Measurements from ENCODE around the gene CORO1C. TPM values are rescaled to one million over a fixed set of nuclear protein-coding genes. Genes with fewer than 3 reads are reported as not detected.
"Not testable (repeated sequence)": the region's sequence is repeated elsewhere in the genome, so short reads cannot be mapped to it uniquely, and the experiment has no call there.

Gene CORO1C
- 10 to 100 TPM; 38.5 to 41.3 TPM for total RNA-seq

GRCh38 chr12:108731105-108731865, at the start of gene CORO1C:
Gene CORO1C, minus strand, starts transcription at chr12:108731518. Its CDS starts 30,200 bp downstream, at chr12:108701318.
- DNase-seq, result peak; percentile 95
- CTCF ChIA-PET, result interaction anchor here (1.0 to 1.1 kb wide), 2 partner anchors 12 to 25 kb away, joined by 3 read pairs; no protein-coding TSS in a partner anchor
- H3K27me3 Mint-ChIP-seq, result peaks cover 4% of the 10 kb centered on the region
- peak within 1 kb of the TSS; percentile 88 for H3K4me3 Mint-ChIP-seq
- no peaks in the 10 kb centered on the region for H3K36me3 Mint-ChIP-seq (ENCODE audit: low read depth)
- POLR2A ChIA-PET, result interaction anchor here (0.6 kb wide), 1 partner anchor 102 kb away, joined by 3 read pairs; no protein-coding TSS in a partner anchor
- peaks cover 43% of the 10 kb centered on the region for H3K4me1 Mint-ChIP-seq
- H3K9me3 Mint-ChIP-seq, result no peaks in the 10 kb centered on the region
- peak within 1 kb of the TSS; percentile 94 for H3K27ac Mint-ChIP-seq

DNA sequence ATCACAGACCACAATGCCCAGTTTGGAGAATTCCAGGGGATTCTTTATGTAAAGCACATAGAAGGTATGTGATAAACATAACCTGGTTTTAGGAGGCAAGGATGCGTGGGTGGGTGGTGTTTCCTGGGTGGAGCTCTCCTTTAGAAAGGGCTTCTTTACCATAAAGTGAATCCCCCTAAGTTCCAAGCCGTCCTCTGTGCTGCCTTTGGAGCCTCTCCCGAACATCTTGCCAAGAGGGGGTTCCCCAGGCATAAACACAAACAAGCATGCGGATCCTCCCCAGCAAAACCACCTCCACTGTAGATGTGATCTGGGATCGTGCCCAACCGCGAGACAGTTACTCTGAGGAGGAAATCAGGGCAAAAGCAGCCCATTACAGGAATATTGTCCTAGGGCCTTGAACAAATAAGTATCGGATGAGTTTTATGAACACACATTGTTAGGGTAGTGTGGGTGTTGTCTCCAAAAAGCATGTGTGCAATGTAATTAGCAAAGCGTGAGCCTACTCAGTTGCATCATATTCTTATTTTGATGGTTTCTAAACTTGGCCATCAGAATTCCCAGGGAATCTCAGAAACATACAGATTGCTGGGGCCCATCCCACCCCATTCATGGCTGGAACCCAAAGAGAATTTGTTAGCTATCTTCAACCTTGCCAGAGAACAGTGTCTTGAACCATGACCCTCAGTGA, 48.8 kb upstream of the CORO1C start:
- POLR2A ChIA-PET, result no interaction called here
- DNase-seq, result no peak
- H3K27me3 Mint-ChIP-seq, result no peaks in the 10 kb centered on the region
- no peaks in the 10 kb centered on the region for H3K9me3 Mint-ChIP-seq
- no peak overlapping the region for H3K27ac Mint-ChIP-seq
- no peaks in the 10 kb centered on the region for H3K4me1 Mint-ChIP-seq
- CTCF ChIA-PET, result interaction anchor here (0.6 to 0.7 kb wide), 2 partner anchors 160 to 312 kb away, joined by 3 read pairs; no protein-coding TSS in a partner anchor
- no peaks in the 10 kb centered on the region for H3K36me3 Mint-ChIP-seq (ENCODE audit: low read depth)
- H3K4me3 Mint-ChIP-seq, result no peak overlapping the region

- DNase-seq, result no peak
- ChIA-PET CTCF (interaction anchor here (0.6 kb wide), 1 partner anchor 101 kb away, joined by 4 read pairs; no protein-coding TSS in a partner anchor), POLR2A (no interaction called here)
- H3K27ac Mint-ChIP-seq, result no peak overlapping the region
- H3K27me3 Mint-ChIP-seq, result no peaks in the 10 kb centered on the region
- no peaks in the 10 kb centered on the region for H3K36me3 Mint-ChIP-seq (ENCODE audit: low read depth)
- H3K4me1 Mint-ChIP-seq, result no peaks in the 10 kb centered on the region
- no peak overlapping the region for H3K4me3 Mint-ChIP-seq
- no peaks in the 10 kb centered on the region for H3K9me3 Mint-ChIP-seq
Observed at GRCh38 chr12:108778053-108778452, 46.7 kb upstream of the CORO1C start.

DNA sequence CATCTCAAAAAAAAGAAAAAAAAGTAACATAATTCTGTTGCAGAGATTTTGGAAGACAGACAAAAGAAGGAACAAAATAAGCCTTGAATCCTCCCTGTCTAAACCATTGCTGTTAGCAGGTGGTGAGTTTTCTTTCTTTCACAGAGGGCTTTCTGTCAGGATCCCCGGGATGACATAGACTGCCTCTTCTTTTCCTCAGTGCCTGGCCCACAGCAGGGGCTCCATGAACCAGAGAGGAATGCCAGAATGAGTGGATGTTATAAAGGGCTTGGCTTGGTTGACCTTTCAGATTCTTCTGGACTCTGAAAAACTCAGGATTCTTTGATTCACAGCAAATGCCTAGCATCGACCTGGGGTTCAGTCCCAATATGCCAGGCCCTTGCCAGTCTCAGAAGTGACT, 45.8 kb upstream of the CORO1C start:
- no peaks in the 10 kb centered on the region for H3K27me3 Mint-ChIP-seq
- DNase-seq, result no peak
- no peaks in the 10 kb centered on the region for H3K9me3 Mint-ChIP-seq
- ChIA-PET POLR2A (no interaction called here), CTCF (interaction anchor here (0.6 to 0.7 kb wide), 3 partner anchors 113 to 198 kb away, joined by 4 read pairs; no protein-coding TSS in a partner anchor)
- H3K4me3 Mint-ChIP-seq, result no peak overlapping the region
- H3K36me3 Mint-ChIP-seq (ENCODE audit: low read depth), result no peaks in the 10 kb centered on the region
- H3K4me1 Mint-ChIP-seq, result no peaks in the 10 kb centered on the region
- no peak overlapping the region for H3K27ac Mint-ChIP-seq

DNA sequence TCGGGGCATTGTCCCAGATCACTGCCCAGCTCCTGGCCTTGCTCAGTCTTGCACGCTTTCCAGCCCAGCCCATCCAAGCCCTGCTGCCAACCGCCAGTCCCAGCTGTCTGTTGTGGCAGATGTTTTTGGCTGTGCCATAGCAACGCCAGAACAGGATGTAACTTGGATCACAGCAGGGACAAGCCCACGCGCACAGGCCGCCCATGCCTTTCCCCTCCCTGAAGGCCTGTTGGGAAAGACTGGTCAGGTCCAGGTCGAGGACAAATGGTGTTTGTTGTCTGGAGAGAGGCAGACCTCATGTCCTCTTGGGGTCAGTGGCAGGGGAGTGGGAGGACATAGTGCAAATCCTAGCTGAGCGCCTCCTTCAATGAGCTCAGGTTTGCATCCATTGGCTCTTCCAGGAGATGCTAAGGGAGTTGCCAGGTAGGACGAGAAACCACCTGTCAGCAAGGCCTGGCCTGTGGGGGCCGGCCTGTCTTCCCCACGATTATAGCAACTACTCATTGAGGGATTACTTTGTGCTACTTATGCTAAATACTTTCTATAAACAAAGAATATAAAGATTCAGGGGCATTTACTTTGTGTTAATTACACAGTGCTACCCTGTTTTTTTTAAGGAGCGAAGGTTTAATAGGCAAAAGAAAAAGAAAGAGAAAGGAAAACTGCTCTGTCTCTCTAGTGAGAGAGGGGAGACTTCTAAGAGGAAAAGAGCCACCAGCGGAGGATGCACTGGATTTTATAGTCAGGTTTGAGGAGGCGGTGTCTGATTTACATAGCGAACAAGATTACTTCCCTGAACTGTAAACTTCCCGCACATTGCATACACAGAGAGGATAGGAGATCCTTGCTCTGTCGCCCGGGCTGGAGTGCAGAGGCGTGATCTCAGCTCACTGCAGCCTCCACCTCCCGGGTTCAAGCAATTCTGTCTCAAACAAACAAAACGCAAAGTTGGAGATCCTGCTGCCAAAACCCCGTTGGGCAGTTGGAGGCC, 42.8 kb upstream of the CORO1C start:
- H3K4me1 Mint-ChIP-seq, result peaks cover 1% of the 10 kb centered on the region
- ChIA-PET CTCF (no interaction called here), POLR2A (no interaction called here)
- no peak overlapping the region for H3K27ac Mint-ChIP-seq
- no peak for DNase-seq
- H3K9me3 Mint-ChIP-seq, result no peaks in the 10 kb centered on the region
- H3K27me3 Mint-ChIP-seq, result peaks cover 3% of the 10 kb centered on the region
- H3K36me3 Mint-ChIP-seq (ENCODE audit: low read depth), result no peaks in the 10 kb centered on the region
- no peak overlapping the region for H3K4me3 Mint-ChIP-seq

- CTCF ChIA-PET, result no interaction called here
- Mint-ChIP-seq H3K4me3 (no peak overlapping the region), H3K9me3 (no peaks in the 10 kb centered on the region), H3K4me1 (peaks cover 4% of the 10 kb centered on the region), H3K27me3 (peaks cover 6% of the 10 kb centered on the region), H3K27ac (no peak overlapping the region), H3K36me3 (ENCODE audit: low read depth) (no peaks in the 10 kb centered on the region)
- no peak for DNase-seq
- POLR2A ChIA-PET, result no interaction called here
Observed at GRCh38 chr12:108772891-108773797, 41.8 kb upstream of the CORO1C start.

- no peaks in the 10 kb centered on the region for H3K9me3 Mint-ChIP-seq
- H3K27me3 Mint-ChIP-seq, result peaks cover 6% of the 10 kb centered on the region
- H3K27ac Mint-ChIP-seq, result no peak overlapping the region
- H3K4me3 Mint-ChIP-seq, result no peak overlapping the region
- peaks cover 6% of the 10 kb centered on the region for H3K4me1 Mint-ChIP-seq
- CTCF ChIA-PET, result no interaction called here
- no peaks in the 10 kb centered on the region for H3K36me3 Mint-ChIP-seq (ENCODE audit: low read depth)
- POLR2A ChIA-PET, result no interaction called here
- DNase-seq, result no peak
Observed at GRCh38 chr12:108772247-108772646, 40.9 kb upstream of the CORO1C start.

GRCh38 chr12:108771835-108772234, 40.5 kb upstream of the CORO1C start:
- CTCF ChIA-PET, result interaction anchor here (1.4 kb wide), 1 partner anchor 20 kb away, joined by 5 read pairs; no protein-coding TSS in a partner anchor
- H3K4me1 Mint-ChIP-seq; H3K9me3 Mint-ChIP-seq; H3K36me3 Mint-ChIP-seq (ENCODE audit: low read depth); H3K27ac Mint-ChIP-seq; DNase-seq; H3K27me3 Mint-ChIP-seq; H3K4me3 Mint-ChIP-seq; POLR2A ChIA-PET: not testable (repeated sequence)

- no peak for DNase-seq
- H3K9me3 Mint-ChIP-seq, result no peaks in the 10 kb centered on the region
- POLR2A ChIA-PET, result no interaction called here
- H3K4me3 Mint-ChIP-seq, result no peak overlapping the region
- CTCF ChIA-PET, result interaction anchor here (1.4 kb wide), 1 partner anchor 19 kb away, joined by 5 read pairs; no protein-coding TSS in a partner anchor
- peaks cover 6% of the 10 kb centered on the region for H3K4me1 Mint-ChIP-seq
- H3K27ac Mint-ChIP-seq, result no peak overlapping the region
- no peaks in the 10 kb centered on the region for H3K36me3 Mint-ChIP-seq (ENCODE audit: low read depth)
- H3K27me3 Mint-ChIP-seq, result peaks cover 6% of the 10 kb centered on the region
Observed at GRCh38 chr12:108770963-108771362, 39.6 kb upstream of the CORO1C start.

- H3K27ac Mint-ChIP-seq, result no peak overlapping the region
- no peaks in the 10 kb centered on the region for H3K9me3 Mint-ChIP-seq
- H3K36me3 Mint-ChIP-seq (ENCODE audit: low read depth), result no peaks in the 10 kb centered on the region
- DNase-seq, result no peak
- peaks cover 6% of the 10 kb centered on the region for H3K27me3 Mint-ChIP-seq
- H3K4me1 Mint-ChIP-seq, result peaks cover 6% of the 10 kb centered on the region
- ChIA-PET POLR2A (no interaction called here), CTCF (interaction anchor here (0.9 to 1.4 kb wide), 3 partner anchors 18 to 153 kb away, joined by 3 to 5 read pairs (median 3); no protein-coding TSS in a partner anchor)
- H3K4me3 Mint-ChIP-seq, result no peak overlapping the region
Observed at GRCh38 chr12:108770269-108770829, 39.0 kb upstream of the CORO1C start.

GRCh38 chr12:108768591-108769500, 37.5 kb upstream of the CORO1C start:
- H3K4me1 Mint-ChIP-seq, result peaks cover 6% of the 10 kb centered on the region
- no peak overlapping the region for H3K4me3 Mint-ChIP-seq
- DNase-seq, result no peak
- H3K9me3 Mint-ChIP-seq, result no peaks in the 10 kb centered on the region
- peaks cover 6% of the 10 kb centered on the region for H3K27me3 Mint-ChIP-seq
- H3K36me3 Mint-ChIP-seq (ENCODE audit: low read depth), result no peaks in the 10 kb centered on the region
- ChIA-PET CTCF (interaction anchor here (0.6 to 1.5 kb wide), 3 partner anchors 10 to 53 kb away, joined by 3 read pairs; no protein-coding TSS in a partner anchor), POLR2A (no interaction called here)
- H3K27ac Mint-ChIP-seq, result no peak overlapping the region

All from activated CD4-positive, alpha-beta T cell treated with anti-CD3 and anti-CD28 coated beads, Interleukin-2, amount 10 ng/mL, durations not matched to agents 7 days and 5 days (primary cell).